HG02610 (cell line): Measurements from ENCODE around the gene PPP2R2D.
"Not testable (repeated sequence)": the region's sequence is repeated elsewhere in the genome, so short reads cannot be mapped to it uniquely, and the experiment has no call there.

Experiments used
- ATAC-seq: cut with Tn5 transposase; IDR thresholded peaks from one replicate; pipeline ENCODE4 v1.9.1; 2021; ENCODE audit warnings: mild to moderate bottlenecking, moderate library complexity; ENCODE audit not compliant: unreplicated experiment

Gene PPP2R2D

GRCh38 chr10:131905603-131906268 lies 4.9 kb downstream of the PPP2R2D start:
- no peak for ATAC-seq

DNA sequence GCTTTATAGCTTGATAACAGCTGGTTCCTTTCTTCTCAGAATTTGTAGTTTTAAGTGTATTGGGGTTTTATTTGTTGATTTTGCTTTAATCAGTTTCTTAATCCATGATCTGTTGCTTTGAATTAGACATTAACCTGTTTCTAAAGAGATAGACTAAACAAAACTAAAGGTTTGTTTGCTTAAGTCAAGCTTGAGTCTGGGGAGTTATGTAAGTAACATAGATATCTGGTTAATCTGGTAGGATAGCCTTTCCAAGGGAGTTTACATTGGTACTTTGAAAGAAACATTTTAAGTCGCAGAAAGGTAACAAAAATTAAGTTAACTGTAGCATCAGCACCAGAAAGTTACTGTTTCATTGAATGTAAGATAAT lies 5.4 kb downstream of the PPP2R2D start:
- ATAC-seq = no peak

DNA sequence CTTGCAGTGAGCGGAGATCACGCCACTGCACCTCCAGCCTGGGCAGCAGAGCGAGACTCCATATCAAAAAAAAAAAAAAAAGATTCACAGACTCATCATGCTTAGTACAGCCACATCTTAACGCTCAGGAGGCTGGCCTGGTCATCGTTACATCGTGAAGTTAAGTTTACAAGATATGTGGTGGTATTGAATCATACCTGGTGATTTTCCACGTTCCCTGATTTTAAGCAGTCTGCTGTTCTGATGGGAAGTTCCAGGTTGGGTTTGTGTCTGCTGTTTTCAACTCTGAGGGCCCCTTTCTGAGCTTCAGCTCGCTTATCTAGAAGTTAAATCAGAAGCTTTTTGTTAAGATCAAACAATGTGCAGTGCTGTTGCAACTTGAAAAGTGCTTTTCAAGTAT lies 6.9 kb downstream of the PPP2R2D start:
- no peak for ATAC-seq

GRCh38 chr10:131908151-131908550 lies 7.3 kb downstream of the PPP2R2D start:
- no peak for ATAC-seq

DNA sequence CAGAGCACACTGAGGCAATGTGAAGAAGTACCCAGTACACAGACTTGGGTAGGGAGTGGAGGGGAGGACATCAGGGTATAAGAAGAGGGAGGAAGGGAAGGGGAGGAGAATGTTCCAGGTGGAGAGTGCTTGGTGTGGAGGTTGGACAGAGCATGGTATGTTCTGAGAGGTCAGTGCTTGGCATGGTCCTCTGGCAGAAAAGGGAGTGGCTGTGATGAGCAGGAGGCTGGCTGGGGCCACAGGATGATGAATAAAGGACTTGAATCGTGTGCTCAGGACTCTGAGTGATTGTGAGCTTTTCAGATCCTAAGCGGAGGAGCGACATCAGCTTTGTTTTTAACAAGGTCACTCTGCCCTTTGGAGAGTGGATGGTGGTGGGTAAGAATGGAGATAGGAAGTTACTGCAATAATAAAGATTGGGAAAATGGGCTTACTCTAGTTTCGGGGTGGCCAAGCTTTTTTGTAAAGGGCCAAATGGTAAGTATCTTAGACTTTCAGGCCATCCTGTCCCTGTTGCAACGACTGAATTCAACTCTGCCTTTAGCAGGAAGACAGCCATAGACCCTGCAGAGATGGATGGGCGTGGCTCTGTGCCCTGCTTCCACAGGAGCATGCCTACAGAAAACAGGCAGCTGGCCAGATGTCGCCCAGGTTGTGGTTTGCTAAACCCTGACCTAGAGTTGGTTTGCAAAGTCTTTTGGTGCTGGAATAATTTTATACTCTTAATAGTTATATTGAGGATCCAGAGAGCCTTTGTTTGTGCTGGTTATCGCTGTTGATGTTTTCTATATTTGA lies 8.4 kb downstream of the PPP2R2D start:
- no peak for ATAC-seq

DNA sequence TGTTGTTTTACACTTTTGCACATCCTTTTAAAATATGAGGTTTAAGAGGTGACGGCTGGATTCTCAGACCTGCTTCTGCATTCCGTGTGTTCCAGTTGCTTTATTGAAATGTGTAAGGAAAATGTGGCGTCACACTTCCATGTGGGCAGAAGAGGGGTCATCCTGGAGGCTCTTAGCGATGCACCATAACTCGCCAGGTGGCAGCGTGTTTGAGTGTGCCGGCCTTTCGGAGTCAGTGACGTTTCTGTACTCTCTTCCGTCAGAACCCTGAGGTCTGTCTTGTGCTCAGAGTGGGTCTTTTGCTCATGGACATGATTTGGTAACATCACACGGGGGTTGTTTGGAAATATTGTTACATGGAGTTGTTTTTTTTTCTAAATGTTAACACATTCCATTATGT lies 9.1 kb downstream of the PPP2R2D start:
- no peak for ATAC-seq

- no peak for ATAC-seq
These were observed 10.0 kb downstream of the PPP2R2D start for GRCh38 chr10:131910663-131911314.

DNA sequence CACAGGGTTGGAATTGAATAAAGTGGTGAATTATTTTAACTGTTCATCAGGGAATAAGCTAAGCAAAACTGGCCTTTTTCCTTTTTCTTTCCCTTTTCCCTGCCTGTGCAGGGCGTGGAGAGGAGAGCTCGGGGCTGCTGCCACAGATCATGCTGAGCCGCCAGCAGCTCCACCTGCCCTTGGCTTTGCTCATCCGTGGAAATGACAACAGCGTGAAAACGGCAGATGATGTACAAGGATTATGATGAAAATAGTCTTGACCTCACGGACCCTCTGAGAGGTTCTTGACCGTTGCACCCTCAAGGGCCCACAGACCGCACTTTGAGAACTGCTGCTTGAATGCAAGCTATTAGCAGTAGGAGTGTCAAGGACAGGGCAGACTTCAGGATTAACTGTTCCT lies 10.6 kb downstream of the PPP2R2D start:
- ATAC-seq = no peak

DNA sequence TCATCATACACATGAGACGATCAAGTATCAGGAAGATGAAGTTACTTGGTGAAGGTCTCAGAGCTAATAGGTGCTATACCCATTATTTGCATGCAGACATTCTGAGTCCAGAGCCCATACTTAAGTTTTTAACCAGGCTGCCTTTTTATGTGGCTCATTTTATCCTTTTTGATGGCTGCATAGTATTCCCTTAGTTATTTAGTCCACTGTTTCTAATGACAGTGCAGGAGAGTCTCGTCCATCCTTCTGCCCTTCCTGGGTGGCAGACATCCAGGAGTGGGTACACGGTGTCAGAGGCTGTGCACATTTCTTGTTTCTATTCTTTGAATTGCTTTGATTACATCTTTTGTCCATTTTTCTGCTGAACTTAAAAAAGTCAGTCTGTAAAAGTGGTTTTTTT lies 11.8 kb downstream of the PPP2R2D start:
- ATAC-seq = no peak

DNA sequence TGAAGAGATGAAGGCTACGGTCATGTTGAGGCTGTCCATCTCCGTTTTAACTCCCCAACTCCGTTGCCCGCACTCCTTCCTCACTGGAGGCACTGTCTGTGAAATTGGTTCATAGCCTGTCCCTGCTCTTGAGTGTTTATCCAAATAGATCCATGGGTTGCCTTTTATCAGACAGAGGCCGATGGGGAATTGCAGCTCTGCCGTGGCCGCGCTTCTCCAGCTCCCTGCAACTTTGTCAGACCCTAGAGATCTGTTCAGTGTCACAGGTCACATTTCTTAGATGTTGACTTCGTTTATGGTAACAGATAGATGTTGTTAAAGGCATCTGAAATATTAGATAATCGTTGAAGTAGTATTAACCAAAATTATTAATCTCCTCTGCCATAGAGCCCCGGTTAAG lies 14.7 kb downstream of the PPP2R2D start:
- no peak for ATAC-seq

- ATAC-seq = no peak
These were observed 15.4 kb downstream of the PPP2R2D start for GRCh38 chr10:131915990-131916766.

- not testable (repeated sequence) for ATAC-seq
These were observed 16.0 kb downstream of the PPP2R2D start for GRCh38 chr10:131916767-131917160.

DNA sequence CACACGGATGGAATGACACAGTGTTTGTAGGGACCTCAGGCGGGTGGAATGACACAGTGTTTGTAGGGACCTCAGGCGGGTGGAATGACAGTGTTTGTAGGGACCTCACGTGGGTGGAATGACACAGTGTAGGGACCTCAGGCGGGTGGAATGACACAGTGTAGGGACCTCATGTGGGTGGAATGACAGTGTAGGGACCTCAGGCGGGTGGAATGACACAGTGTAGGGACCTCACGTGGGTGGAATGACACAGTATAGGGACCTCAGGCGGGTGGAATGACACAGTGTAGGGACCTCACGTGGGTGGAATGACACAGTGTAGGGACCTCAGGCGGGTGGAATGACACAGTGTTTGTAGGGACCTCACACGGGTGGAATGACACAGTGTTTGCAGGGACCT lies 16.7 kb downstream of the PPP2R2D start:
- not testable (repeated sequence) for ATAC-seq

GRCh38 chr10:131919461-131919860 lies 18.7 kb downstream of the PPP2R2D start:
- ATAC-seq = not testable (repeated sequence)

DNA sequence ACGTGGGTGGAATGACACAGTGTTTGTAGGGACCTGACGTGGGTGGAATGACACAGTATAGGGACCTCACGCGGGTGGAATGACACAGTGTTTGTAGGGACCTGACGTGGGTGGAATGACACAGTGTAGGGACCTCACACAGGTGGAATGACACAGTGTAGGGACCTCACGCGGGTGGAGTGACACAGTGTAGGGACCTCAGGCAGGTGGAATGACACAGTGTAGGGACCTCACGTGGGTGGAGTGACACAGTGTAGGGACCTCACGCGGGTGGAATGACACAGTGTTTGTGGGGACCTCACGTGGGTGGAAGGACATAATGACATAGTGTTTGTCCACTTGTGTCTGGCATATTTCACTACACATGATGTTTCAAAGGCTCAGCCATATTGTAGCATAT lies 19.3 kb downstream of the PPP2R2D start:
- no peak for ATAC-seq

GRCh38 chr10:131920693-131921092 lies 19.9 kb downstream of the PPP2R2D start:
- no peak for ATAC-seq

DNA sequence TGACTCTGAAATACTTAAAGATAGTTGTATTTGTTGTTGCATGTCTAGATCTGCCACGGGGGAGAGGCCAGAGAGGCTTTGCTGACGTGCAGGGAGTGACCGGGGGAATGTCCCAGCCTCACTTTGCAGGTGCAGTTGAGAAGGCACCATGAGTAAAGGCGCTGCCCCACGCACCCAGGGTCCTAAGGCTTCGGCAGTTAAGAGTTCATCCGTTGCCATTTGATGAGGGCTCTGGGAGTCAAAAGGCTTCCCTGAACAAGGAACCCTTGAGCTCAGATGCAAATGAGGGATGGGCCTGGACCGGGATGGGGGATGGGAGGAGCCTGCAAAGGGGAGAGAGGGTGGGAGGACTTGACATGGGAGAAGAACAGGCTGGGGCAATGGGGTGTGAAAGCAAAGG lies 20.4 kb downstream of the PPP2R2D start:
- ATAC-seq = peak; percentile 88

- ATAC-seq = no peak
These were observed 22.4 kb downstream of the PPP2R2D start for GRCh38 chr10:131923038-131923756.

DNA sequence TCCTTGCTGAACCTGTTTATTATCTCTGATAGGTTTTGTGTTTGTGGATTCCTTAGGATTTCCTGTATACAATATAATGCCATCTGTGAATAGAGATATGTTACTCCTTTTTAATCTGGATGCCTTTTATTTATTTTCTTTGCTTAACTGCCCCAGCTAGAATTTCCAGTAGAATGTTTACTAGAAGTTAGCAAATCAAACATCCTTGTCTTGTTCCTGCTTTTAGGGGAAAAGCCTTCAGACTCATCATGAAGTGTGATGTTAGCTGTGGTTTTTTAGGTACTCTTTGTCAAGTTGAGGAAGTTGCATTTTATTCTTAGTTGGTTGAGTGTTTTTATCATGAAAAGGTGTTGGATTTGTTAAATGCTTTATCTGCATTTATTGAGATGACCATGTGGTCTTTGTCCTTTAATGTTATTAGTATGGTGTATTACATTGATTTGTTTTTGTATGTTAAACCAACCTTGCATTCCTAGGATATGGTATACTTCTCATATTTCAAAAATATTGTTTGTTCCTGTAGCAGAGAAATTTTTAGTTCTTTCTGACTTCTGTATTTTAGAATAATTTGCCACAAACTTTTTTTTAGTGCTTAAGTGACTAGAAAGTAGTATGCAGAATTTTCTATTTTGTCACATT lies 24.3 kb downstream of the PPP2R2D start:
- no peak for ATAC-seq

GRCh38 chr10:131925716-131926115 lies 24.9 kb downstream of the PPP2R2D start:
- ATAC-seq = no peak
